ENCODE data around the gene SREBF2.

The SREBF2 gene

DNA sequence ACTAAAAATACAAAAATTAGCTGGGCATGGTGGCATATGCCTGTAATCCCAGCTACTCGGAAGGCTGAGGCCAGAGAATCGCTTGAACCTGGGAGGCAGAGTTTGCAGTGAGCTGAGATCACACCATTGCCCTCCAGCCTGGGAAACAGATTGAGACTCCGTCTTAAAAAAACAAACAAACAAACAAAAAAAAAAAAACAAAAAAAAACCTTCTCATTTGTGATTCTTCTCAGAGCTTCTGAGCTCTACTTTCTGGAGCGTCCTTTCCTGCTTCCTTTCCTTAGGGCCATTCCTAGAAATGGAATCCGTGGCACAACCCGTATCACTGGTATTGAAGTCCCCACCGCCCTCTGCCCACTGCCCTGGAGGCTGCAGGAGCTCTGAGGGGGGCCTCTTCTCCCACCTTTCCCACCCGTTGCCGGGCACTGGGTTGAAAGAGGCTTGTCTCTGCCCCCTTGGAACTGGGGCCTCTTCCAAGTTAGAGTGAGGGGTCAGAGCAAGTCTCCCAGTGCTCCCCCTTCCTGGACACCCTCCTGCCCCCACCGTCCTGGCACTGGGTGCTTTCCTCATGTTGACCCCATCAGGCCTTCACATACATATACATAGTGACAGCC, 83.9 kb downstream of the SREBF2 start:
- DNase-seq (ENCODE audit: low read depth): no peak
- no peak overlapping the region for H3K4me3 ChIP-seq (ENCODE audit: low read depth, low read length)
- TF ChIP-seq, protein P1, sequence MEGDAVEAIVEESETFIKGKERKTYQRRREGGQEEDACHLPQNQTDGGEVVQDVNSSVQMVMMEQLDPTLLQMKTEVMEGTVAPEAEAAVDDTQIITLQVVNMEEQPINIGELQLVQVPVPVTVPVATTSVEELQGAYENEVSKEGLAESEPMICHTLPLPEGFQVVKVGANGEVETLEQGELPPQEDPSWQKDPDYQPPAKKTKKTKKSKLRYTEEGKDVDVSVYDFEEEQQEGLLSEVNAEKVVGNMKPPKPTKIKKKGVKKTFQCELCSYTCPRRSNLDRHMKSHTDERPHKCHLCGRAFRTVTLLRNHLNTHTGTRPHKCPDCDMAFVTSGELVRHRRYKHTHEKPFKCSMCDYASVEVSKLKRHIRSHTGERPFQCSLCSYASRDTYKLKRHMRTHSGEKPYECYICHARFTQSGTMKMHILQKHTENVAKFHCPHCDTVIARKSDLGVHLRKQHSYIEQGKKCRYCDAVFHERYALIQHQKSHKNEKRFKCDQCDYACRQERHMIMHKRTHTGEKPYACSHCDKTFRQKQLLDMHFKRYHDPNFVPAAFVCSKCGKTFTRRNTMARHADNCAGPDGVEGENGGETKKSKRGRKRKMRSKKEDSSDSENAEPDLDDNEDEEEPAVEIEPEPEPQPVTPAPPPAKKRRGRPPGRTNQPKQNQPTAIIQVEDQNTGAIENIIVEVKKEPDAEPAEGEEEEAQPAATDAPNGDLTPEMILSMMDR (IDR thresholded peaks at IDR 0.05; ENCODE audit: low read depth, low read length, missing control alignments): no peak

DNA sequence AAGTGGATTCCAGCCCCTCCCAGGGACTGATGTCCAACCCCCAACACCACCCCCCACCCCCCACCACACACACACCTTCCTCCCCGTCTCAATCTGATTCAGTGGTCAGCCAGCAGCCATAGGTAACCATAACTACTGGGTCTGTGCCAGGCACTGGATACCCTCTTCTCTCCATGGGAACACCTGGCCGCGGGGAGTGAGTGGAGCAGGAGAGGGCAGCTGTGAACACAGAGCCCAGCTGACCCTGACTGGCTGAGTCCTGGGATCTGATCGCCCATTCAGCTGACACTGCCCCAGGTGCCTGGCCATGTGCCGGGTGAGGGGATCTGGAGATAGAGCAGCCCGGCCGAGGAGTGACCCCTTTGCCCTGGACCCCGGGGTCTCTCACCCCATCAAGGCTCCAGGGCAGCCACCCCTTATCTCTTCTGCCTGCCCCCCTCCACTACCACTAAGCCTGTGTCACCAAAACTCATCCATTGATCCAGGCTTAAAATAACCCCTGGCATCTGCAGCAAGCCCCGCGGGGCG, 84.5 kb downstream of the SREBF2 start:
- TF ChIP-seq, protein P1 (IDR thresholded peaks at IDR 0.05; ENCODE audit: low read depth, low read length, missing control alignments): no peak
- no peak for DNase-seq (ENCODE audit: low read depth)
- no peak overlapping the region for H3K4me3 ChIP-seq (ENCODE audit: low read depth, low read length)

DNA sequence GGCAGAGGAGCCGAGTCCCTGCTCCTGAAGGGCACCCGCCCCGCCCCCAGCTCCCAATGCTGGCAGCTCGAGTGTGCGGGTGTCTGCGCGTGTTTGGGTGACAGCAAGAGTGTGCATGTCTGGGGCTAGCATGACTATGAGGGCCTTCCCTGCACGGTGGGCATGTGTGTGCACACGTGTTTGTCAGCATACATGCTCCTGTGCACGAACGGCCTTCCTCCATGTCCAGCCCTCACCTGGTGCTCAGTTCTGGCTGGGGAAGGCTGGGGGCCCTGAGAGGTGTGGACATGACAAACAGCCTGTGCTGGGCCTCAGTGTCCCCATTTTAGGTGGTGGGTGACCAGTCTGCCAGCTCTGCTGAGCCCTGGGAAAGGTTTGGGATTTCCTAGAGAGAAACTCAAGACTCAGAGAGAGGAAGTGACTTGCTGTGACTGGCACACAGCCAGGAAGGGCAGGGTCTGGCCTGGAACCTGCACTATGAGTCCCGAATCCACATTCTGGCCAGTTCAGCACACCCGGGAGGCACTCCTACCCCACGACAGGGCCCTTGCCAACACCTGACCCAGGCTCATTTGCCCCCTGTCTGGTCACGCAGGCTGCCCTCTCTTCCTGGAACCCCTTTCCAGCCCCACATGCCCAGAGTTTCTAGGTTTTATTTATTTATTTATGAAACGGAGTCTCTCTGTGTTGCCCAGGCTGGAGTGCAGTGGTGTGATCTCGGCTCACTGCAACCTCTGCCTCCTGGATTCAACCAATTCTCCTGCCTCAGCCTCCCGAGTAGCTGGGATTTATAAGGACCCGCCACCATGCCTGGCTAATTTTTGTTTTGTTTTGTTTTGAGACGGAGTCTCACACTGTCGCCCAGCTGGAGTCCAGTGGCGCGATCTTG, 85.2 kb downstream of the SREBF2 start:
- TF ChIP-seq, protein P1 (IDR thresholded peaks at IDR 0.05; ENCODE audit: low read depth, low read length, missing control alignments): no peak
- DNase-seq (ENCODE audit: low read depth): no peak
- no peak overlapping the region; the same call in 1 of the 2 replicates for H3K4me3 ChIP-seq (ENCODE audit: low read depth, low read length)

DNA sequence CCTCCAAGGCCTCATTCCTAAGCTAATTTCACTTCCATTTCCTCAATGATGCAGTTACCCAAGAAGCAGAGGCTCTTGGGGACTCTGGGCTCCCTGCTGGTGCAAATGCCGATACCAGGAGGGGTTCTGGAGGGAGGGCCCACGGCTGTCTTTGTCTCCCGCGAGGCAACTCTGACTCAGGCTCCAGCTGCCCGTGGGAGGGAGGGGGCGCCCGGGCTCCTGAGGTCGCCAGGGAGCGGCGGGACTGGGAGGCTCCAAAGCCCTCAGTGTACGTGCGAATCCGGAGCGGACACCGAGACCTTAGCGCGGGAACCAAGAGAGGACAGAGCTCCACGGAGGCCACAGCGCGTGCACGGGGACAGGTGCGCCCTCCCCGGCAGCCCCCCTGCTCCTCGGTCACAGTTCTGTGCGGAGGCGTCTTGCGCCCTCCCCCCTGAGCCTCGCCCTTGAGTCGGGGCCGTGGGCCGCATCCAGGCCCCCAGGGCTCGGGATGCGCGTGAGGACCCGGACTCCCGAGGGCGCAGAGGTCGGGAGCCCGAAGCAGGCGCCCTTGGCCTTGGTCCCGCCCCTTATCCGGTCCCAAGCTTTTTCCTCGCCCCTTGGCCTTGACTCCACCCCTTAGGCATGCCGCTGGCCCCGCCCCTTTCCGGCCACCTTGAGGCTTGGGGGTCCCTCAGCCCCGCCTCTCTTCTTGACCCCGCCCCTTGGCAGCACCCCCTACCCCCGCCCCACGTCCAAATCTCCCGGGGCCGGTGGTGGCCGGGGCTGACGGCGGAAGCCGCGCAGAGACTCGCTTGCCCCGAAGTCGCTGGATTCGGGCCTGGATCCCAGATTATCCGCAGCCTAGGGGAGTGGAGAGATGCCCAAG, 86.7 kb downstream of the SREBF2 start:
- TF ChIP-seq, protein P1 (IDR thresholded peaks at IDR 0.05; ENCODE audit: low read depth, low read length, missing control alignments): no peak
- peak overlapping the region; percentile 45 for H3K4me3 ChIP-seq (ENCODE audit: low read depth, low read length)
- DNase-seq (ENCODE audit: low read depth): peak; percentile 70

DNA sequence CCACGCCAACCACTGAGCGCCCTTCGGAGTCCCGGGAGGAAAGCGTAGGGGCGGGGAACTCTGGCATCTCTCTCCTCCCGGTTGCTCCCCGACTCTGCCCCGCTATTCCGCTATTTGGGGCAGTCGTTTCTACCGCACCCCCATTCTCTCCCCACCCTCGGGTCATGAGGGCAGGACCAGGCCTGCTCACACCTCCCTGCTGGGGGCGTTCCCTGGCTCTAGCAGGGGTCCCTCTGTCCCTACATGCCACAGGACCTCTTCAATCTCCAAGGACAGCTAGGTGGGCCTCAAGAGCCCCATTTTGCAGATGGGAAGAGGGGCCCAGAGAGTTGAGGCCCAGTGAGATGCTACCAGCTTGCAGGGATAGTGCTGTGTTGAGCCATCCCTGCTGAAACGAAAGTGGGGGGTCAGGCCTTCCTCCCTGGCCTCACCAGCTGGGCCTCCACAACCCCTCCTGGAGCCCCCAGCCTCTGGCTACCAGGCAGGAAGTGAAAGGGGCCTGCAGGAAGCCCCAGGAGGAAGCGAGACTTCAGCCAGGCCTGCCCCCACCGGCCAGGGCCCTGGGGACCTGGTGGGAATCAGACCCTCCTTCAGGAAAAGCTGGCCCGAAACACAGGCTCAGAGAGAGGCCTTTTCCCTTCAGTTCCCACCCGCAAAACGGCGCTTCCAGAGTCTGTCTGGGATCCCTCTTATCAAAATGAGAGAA, 87.5 kb downstream of the SREBF2 start:
- TF ChIP-seq, protein P1 (IDR thresholded peaks at IDR 0.05; ENCODE audit: low read depth, low read length, missing control alignments): no peak
- DNase-seq (ENCODE audit: low read depth): no peak
- peak overlapping the region; percentile 45 for H3K4me3 ChIP-seq (ENCODE audit: low read depth, low read length)

DNA sequence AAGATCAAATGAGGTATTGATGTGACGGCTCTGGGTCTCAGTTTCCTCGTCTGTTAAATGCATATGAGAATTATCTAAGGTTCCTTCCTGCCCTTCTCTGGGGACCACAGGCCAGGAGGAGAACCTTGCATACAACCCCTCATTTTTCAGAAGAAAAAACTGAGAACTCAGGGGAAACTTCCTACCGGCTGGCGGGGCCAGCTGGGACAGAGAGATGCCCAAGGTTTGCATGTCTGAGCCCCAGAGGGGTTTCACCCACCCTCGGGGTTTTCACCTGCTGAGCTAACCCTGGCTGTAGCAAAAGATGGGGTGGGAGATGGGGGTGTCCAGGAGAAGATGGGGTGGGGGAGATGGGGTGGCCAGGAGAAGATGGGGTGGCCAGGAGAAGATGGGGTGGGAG, 89.4 kb downstream of the SREBF2 start:
- peak overlapping the region; percentile 17; the same call in 1 of the 2 replicates for H3K4me3 ChIP-seq (ENCODE audit: low read depth, low read length)
- no peak for DNase-seq (ENCODE audit: low read depth)
- TF ChIP-seq, protein P1 (IDR thresholded peaks at IDR 0.05; ENCODE audit: low read depth, low read length, missing control alignments): no peak
